NCI-H748 treated with DMSO at 0.1 percent for 48 hours (cell line): Measurements from ENCODE around the gene MAP6D1.

ENCODE experiments used
- DNase-seq: peaks from one replicate; lab custom pipeline; 2025; lab: John Stamatoyannopoulos, UW

MAP6D1 gene

GRCh38 chr3:183825456-183826161, at the start of gene MAP6D1:
TSS of gene MAP6D1 (minus strand) at chr3:183825577. CDS start at chr3:183825547, 30 bp downstream.
- DNase-seq = no peak

- DNase-seq = no peak
Measured at GRCh38 chr3:183873914-183874313, 48.5 kb upstream of the MAP6D1 start.

GRCh38 chr3:183871541-183871940, 46.2 kb upstream of the MAP6D1 start:
- DNase-seq = no peak

DNA sequence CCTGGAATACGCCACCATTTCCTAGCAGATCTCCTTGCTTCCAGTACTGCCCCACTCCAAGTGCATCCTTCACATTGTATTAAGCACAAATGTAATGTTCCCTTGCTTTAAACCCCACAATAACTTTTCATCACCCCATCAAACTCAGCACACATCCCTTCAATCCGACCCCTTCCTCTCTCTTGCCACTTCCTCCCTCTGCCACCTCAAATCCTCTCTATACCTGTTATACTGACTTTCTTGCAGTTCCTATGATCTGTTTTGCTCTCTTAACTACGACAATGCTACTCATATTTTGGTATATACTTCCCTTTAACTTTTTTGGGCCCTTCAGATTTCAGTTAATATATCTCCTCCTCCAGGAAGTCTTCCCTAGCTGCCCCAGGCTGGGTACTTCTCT, 45.2 kb upstream of the MAP6D1 start:
- no peak for DNase-seq

DNA sequence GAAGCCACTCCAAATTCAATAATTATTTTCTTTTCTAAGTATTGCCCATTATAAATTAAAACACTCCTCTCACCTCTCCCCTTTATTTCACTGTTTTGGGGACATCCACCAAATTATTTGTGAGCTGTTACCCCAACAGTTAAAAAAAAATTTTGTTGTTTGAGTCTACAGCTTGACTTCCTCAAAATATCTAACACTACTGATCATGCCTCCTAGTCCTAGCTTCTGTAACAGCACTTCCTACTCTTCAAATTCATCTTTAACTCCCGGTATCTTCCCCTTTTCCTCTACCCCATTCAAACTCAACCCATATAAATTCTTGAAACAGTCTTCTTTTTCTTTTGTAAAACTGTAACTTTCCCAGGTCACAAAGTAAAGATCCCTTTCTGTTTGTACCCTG, 43.4 kb upstream of the MAP6D1 start:
- DNase-seq = no peak

DNA sequence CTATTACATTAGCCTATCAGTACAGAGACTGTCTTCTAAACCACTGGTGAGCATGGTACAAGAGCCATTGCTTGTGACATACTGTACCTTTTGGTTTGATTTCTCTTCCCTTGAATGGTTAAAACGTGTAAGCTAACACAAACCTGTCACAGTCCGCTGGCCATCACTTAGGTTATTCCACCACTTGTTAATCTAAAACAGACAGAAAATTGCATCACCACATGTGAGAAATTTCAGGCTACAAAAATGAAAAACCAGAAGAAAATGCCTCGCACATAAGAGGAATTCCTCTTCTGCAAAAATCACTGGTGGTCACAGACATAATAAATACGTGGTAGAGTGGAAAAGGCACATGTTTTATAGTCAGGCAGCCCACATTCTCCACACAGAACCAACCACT, 37.2 kb upstream of the MAP6D1 start:
- no peak for DNase-seq

DNA sequence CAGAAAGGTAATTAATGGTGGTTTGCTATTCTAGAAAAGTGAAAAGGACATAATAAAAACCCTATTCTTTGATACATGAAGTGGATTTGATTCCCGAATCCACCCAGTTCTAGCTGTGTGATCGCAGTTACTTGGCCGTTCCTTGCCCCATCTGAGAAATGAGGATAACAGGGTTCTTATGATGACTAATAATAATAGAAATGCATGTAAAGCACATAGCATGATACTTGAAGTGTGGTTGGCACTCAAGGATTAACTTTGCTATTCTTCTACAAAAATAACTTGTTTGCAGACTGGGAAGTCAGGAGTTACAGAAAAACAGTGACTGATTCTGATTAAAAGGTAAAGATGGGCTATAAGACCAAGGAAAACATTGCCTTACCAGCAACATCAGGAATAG, 32.5 kb upstream of the MAP6D1 start:
- no peak for DNase-seq

GRCh38 chr3:183854318-183855035, 29.1 kb upstream of the MAP6D1 start:
- no peak for DNase-seq

- no peak for DNase-seq
Measured at GRCh38 chr3:183845608-183846288, 20.4 kb upstream of the MAP6D1 start.

- DNase-seq = no peak
Measured at GRCh38 chr3:183845090-183845489, 19.7 kb upstream of the MAP6D1 start.

- no peak for DNase-seq
Measured at GRCh38 chr3:183844606-183845005, 19.2 kb upstream of the MAP6D1 start.

GRCh38 chr3:183839751-183840150, 14.4 kb upstream of the MAP6D1 start:
- DNase-seq = no peak

- DNase-seq = no peak
Measured at GRCh38 chr3:183837894-183838293, 12.5 kb upstream of the MAP6D1 start.

- no peak for DNase-seq
Measured at GRCh38 chr3:183837390-183837789, 12.0 kb upstream of the MAP6D1 start.

DNA sequence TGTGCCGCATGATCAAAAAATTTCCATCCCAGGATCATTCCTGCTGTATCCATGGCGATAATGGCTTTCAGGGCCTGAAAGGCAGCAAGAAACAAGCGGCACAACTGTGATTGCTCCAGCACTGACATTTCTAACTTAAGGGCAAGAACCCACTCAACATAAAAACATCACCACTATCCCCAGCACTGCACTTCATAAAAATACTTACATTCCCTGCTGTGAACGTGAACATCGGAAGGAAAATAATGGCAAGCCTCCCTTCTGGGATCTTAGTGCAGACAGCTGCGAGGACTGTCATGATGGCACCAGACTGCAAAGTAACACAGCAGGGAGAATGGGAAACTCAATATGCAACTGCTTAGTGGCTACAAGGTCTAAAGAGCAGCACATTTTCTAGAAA, 8.1 kb upstream of the MAP6D1 start:
- no peak for DNase-seq

GRCh38 chr3:183830187-183830586, 4.8 kb upstream of the MAP6D1 start:
- DNase-seq = no peak

- DNase-seq = no peak
Measured at GRCh38 chr3:183829466-183829865, 4.1 kb upstream of the MAP6D1 start.

DNA sequence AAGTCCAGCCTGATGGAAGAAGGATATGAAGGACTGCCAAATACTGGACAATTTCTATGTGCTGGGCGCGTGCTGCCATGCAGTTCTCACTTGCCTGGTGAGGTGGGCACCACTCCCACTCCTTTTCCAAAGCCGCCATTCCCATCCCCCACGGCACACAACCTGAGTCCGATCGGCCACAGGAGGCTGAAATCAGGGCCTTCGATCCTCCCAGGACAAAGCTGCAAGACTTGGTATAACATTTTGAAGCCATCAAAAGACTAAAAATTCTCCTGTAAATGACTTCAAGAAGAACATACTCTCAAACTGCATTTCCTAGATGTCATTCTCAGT, 3.1 kb upstream of the MAP6D1 start:
- DNase-seq = no peak

DNA sequence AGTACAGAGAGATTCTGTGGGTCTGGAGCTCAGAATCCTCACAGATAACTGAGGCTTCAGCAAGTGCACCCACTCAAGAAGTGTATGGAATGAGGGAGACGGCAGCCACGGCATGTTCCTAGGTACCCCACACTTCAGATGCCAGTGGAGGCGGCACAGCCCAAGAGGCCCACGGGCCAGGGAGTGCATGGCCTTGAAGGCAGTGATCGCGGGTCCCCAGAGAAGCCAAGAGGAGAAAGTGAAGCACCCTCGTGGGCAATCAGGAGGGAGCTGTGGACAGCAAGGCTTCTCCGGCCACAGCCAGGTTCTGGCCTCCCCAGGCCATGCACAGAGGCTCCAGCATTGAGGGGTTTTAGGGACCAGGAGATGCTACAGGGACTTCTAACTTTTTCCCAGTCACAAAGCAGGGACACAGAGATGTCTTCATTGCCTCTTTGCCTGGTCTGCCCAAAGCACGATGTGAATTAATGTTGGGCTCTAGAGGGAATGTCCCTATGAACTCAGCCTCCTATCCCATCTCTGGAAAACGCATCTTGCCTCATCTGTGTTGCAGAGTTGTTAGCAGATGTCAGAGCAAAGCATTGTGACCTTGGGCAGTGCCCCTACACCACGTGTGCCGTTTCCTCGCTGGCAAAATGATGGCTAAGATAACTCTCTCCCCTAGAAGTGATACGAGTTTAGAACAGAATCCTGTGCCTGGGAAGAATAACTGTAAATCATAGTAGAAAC, 2.6 kb upstream of the MAP6D1 start:
- no peak for DNase-seq

GRCh38 chr3:183826448-183827250, 1.3 kb upstream of the MAP6D1 start:
- DNase-seq = no peak

DNA sequence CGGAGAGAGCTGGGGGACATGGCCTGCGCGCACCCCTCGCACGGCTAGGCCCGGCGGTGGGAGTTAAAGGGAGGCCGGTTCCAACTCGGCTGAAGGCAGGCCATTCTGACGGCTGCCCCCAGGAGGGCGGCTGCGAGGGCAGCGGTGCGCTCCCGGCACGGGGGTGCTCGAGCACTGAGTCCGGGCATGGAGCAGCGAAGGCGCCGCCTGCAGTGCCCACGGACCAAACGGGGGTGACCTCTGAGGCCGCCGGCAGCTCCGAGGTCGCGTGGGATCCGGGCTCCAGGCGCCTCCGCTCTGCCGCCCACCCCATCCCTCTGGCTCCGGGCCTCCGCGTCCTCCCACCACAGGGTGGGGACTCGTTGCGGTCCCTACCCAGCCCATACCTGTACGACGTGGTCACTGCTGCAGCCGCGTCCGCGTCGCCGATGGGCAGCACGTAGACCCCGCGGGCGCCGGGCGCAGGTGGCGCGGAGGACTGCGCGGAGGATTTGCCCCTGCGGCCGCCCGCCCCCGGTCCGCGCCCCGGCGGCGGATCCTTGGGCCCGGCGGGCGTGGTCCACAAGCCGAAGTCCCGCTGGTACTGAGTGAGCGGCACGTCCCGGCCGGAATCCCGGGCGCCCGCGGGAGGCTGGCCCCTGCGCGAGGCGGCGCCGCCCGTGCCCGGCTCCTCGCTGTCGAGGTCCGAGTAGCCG, 469 bp downstream of the MAP6D1 start:
- no peak for DNase-seq
